Esophagus muscularis mucosa (tissue), 4 donors: ENCODE measurements around the gene C6orf89.

Experiments
- CTCF ChIP-seq, 3 experiments: fragments of 200-600 bp in 2 of 3; fragments of 450-650 bp in 1 of 3; sonication (generic) in 2 of 3; IDR thresholded peaks; one replicate each; pipeline ENCODE4 v1.5.1; 2017 to 2019; ENCODE audit warnings: antibody characterized with exemption in 3 of 3, mild to moderate bottlenecking in 2 of 3, moderate library complexity in 1 of 3
- EP300 ChIP-seq: sonication (generic); formaldehyde crosslinking; IDR thresholded peaks from one replicate; pipeline ENCODE4 v1.6.1; 2017; ENCODE audit warnings: antibody characterized with exemption
- POLR2A ChIP-seq: fragments of 450-650 bp; IDR thresholded peaks from one replicate; pipeline ENCODE4 v1.6.1; 2017; ENCODE audit warnings: antibody characterized with exemption, moderate library complexity, mild to moderate bottlenecking, low read depth
- POLR2AphosphoS5 ChIP-seq, 2 donors: sonication (generic); formaldehyde crosslinking; IDR thresholded peaks; one replicate each; pipeline ENCODE4 v1.6.1; 2017; ENCODE audit warnings: antibody characterized with exemption in 2 of 2

DNA sequence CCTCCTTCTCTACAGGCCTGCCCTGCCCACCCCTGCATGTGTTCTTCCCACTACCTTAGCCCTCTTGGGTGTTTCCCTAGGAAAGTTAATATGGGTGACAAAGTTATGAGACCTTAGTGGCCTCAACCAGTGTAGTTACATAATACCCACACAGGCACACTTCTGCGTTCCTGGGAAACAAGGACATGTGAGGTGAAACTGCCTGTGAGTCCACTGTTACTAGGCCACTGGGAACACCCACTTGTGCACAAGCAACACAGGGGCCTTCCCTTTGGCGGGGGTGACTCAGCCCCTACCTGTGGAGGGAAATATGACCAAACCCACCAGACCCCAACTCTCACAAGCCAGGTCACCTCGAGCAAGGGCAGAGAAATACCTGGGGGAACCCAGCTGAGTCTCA lies 81.5 kb downstream of the C6orf89 start:
- TF ChIP-seq CTCF (IDR thresholded peaks at IDR 0.05) (no peak), POLR2A (no peak), POLR2AphosphoS5 (IDR thresholded peaks at IDR 0.05) (no peak), EP300 (no peak)
